Germinal center (tissue), 1 donor: ENCODE results near the gene PFDN2.
"Not testable (repeated sequence)": the region's sequence is repeated elsewhere in the genome, so short reads cannot be mapped to it uniquely, and the experiment has no call there.

Experiments
- DNase-seq: peaks from one replicate; pipeline ENCODE4 v3.0.0; 2012; ENCODE audit warnings: mixed read lengths, low spot score

PFDN2 gene

DNA sequence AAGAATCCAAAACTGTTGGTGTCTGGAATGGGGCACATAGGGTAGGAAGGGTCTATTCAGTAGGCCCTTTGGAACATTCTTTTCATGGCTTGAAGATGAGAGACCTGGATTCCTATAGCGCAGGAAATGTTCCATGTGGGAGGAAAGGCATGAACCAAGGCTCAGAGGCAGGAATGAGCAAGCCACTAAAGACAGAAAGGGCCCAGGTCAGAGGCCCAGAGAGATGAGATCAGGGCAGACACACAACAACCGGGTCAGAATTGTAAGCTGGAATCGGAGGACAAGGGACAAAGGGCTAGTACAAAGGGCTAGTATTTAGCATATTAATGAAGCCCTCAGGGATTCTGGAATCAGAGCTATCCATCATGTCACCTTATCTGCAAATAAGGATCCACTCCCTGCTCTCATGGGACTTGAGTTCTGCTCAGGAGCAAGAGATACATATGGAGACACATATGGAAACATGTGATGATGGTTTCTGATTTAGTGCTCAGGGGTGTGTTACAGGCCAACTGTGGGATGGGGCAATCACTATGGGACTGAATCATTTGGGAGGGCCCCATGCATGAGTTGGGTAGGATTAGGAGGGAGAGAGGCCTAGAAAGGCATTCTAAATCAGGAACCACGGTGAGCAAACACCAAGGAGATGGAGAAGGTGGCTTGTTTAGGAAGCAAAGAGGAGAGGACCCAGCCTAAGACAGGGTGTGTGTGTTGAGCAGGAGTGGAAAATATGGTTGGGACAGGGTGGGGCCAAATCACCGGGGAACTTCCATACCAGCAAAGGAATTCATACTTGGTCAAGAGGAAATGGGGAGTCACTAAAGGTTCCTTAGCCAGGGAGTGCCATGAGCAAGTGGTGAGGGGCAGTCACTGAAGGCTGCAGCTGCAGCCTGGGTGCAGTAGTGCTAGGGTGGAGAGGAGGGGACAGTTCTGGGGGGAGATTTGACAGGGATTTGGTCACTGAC, 37.1 kb downstream of the PFDN2 start:
- no peak for DNase-seq

DNA sequence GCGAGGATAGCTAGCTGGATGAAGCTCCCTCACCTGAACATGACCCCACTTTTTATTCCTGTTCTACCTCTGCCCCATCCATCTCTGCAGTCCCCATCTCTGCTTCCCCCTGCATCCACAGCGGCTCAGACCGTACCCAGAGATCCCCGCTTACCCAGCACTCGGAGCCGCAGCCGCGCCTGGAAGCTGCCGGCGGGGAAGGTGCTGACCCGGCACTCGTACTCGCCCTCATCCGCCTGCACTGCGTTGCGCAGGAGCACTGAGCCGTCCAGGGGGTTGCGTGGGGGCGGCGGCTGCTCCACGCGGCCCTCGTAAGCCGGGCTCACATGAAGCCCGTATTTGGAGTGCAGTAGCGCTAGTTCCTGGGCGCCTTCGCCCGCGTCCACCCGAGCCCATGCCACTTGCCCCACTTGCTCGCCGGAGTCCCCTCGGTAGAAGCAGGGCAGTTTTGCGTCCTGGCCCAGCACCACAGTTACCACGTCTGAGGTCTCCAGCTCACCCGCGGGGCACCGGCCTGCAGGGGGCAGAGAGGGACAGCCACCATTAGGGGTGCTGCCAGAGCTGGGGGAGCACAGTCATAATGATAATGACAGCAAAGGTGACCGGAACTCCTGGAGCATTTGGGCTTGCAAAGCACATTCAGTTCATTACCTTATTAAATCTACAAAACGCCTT, 38.3 kb downstream of the PFDN2 start:
- no peak for DNase-seq

DNA sequence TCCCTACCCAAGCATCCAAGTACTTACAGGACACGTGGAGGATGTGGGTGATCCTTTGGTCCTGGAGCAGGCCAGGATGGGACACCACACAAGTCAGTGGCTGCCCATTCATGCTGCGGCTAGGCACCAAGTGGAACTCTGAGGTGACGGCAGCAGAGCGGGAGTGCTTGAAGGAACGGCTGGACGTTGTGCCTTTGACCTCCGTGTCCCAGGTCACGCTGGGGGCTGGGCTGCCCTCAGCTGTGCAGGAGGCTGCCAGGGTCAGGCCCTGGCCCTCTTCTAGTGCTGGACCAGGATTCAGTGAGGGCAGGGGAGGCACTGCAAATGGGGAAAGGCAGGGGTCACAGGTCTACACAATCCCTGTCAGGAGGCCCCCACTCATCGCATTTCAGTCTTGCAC, 40.4 kb downstream of the PFDN2 start:
- no peak for DNase-seq

DNA sequence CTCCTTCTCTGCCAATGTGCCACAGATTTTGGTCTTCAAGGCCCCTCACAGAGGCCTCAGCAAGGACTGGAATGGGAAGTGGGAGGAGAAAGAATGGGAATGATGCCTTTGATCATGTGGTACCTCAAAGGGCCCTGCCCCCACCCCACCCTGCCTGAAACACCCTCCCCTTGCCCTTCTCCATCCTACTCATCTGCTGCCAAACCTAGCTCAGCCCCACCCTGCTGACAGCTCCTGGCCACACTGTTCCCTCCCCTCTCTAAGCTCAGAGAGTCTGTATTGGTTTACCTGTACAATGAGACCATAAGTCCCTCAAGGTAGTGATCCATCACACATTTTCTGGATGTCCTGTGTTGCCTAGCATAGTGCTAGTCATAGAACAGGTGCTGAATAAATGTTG, 41.4 kb downstream of the PFDN2 start:
- no peak for DNase-seq

DNA sequence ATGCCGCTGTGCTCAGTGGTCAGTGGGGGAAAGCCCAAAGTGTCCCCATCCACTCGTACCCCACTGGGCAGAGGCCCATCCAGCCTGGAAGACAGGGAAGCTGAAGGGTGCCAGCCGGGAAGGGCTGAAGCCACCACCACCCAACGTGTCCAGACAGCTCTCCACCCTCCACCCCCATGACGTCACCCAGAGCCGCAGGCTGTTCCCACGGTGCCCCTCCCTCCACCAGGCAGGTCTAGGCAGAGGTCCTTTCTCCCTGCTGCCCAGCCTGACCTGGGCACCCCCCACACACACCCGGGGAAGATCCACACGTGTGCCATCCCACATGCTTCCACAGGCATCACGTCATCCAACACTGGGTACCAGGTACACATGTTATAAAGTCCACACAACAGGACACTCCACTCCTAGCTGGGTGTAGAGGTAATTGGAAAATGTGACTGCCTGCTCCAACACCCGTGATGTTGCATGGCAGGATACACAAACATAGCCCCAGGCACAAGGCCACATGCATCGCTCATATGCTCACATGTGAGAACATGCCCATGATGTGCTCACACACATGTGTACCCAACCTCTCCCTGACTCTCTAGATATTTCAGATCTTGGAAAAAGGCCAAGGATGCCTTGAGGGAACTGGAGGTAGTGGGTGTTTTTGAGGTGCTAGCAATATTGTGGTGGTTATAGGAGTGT, 43.0 kb downstream of the PFDN2 start:
- DNase-seq: no peak

DNA sequence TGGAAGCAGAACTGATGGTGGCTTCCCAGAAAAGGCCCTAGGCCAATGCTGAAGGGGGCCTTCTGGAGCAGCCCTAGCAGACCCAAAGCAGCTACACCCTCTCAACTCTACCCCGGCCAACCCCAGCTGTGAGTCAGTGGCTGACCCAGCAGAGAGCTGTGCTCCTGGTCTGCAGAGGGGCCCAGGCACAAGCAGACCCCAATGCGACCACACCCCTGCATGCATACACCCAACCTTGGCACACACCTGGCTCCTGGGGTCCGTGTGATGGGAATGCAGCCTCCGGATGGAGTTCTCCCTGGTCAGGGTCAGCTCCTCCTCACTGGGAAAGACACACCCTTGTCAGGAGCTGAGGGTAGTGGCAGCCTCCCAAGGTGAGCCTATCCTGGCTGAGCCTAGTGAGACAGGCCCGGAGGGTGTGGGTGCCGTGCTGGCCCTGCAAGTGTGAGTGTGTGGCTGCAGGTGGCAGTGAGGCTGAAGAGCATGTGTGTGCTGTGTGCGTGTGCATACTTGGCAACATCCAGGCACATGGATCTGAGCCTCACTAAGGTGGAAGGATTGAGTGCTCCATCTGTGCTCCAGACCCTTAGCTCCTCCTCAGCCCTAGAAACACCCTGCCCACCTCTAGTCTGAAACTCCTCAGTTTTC, 44.2 kb downstream of the PFDN2 start:
- no peak for DNase-seq

DNA sequence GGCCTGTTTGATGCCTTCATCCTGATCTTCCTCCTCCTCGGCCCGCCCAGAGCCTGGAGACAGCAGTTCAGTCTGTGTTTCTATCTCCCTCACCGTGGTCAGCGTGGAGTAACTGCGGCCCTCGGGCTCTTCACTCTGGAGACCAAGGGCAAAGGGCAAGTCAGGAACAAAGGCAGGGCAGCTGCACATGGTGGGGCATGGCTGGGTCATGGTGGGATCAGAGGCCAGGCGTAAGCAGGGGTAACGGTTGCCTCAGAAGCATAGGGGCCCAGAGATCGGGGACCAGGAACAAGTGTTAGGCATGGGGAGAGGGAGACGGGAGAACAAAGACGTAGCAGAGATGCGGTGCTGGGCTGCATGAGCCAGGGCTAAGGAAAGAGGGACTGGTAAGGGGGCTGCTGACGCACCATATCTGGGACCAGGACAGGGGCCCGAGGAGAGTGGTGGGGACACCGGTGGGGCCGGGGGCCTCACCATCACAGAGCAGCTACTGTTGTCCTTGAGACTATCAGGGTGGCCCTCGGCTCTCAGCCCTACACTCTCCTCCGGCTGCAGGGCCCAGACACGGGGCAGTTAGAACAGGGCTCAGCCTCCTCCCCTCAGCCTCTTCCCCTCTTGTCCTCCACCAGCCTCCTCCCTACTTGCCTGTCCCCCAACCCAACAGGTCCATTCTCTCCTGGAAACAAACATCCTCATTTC, 44.9 kb downstream of the PFDN2 start:
- no peak for DNase-seq

DNA sequence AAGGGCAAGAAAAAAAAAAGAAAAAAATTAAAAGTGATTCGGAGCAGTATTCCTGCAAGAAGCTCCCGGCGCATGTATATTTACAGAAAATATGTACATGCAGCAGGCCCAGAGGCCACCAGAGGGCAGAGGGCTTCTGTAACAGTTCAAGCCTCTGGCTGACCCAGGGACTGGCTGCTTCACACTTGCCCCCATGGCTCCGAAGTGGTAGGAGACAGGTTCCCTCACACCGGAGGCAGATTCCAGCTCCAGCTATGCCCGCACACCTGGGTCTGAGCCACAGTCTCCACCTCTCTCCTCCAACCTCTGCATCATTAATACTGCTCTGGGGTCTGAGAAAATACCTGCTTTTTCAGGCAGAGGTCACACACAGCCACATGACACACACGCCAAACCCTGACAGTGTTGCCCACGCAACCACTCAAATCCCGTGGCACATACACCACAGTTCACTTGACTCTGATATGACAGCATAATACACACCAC, 45.9 kb downstream of the PFDN2 start:
- DNase-seq: peak; percentile 62

DNA sequence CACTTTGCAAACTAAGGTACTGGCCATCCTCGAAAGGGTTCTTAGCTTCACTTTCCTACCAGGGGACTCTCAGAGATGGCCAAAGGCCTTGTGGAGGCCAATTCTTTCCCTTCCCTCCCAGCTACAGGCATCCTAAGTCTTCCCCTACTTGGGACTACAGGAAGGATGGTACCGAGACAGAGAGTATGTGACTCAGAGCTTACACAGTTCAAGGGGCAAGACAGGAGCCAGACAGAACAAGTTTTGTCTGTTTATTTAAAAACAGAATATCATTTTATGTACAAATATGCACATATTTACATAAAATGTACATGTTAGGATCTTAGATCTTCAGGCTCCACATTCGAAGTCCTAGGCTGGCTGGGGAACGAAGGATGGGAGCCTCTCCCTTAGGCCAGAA, 47.1 kb downstream of the PFDN2 start:
- DNase-seq: no peak

DNA sequence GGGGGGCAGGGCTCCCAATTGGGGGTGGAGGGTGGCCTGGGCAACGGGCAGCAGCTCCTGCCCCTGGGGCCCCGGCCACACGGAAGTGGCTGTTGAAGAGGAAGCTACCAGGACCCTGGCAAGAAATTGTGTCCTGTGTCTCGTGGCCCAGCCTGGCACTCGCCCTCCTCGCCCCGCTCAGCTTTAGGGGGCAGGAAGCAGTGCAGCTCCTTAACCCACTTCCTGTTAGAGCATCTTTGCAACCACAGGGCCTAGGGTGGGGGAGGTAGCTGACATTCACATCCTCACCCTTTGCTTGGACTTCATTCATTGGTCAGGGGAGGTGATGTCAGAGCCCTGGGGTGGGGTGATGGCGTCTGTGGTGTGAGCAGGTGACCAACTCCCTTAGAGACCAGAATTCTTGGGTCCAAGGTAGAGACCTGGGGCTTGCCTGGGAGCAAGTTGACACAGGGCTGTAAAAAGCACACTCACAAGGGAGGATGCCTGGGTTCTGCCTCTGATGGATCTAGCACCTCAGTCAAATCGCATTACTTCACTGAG, 48.0 kb downstream of the PFDN2 start, which contains the start of gene ARHGAP30:
TSS of gene ARHGAP30 (minus strand) at position 161 of the 540 bp plus-strand sequence. CDS start 267 bp downstream, outside the sequence.
- peak; percentile 91 for DNase-seq

DNA sequence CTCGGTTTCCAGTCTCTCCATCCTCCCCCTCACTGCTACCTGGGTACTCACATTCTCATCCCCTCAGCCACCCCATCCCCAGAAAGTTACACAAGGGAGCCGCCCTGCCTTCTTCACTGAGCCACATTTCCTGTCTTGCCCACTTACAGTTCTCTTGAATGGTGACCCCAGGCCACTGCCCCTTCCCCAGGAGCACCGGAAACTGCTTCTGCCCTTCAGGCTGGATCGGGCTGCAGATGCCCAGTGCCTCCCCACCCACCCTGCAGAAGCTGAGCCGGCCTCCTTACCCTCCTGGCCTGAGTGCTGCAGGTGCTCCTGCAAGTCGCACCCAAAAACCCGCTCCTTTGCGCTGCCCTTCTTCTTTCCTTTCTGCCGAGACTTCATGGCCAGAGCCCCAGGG, 48.6 kb downstream of the PFDN2 start:
- no peak for DNase-seq

DNA sequence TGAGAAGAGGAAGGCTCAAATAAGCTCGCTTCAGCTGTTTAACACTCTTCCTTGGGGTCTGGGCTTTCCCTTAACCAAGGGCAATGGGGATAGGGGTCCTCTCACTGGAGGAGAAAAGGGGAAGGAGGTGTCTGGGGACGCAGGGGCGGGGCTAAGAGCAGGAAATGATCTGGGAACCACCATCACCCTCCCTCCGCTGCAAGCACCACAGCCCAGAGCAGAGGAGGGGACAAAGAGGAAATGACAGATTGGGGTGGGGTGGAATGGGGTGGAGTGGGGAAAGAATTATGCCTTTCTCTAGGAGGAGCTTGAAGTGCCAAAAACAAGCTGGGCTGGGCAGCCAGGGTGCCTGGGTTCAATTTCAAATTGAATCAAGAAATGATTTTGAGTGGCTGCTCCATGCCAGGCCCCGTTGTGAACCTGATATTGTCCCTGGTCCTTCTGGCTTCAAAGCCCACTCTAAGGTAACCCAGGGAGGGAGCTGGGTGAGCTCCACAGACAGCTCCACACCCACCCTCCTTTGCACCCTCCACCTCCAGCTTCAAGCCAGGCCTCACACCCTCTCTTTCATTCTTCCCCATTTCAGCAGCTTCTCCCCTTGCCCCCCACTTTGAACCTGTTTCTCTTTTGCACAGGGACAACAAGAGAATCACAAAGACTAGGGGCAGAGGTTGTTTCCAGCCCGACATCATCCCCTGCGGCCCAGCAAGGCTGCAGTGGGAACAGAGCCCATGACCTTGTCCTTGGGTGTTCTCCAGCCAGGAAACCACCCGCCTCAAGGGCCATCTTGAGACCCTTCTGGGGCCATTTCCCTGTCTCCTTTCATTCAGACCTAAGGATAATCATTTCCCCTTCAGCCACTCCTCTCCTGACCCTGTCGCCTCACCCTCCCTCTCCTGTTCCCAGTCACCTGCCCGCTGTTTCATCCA, 49.3 kb downstream of the PFDN2 start:
- peak; percentile 84 for DNase-seq

DNA sequence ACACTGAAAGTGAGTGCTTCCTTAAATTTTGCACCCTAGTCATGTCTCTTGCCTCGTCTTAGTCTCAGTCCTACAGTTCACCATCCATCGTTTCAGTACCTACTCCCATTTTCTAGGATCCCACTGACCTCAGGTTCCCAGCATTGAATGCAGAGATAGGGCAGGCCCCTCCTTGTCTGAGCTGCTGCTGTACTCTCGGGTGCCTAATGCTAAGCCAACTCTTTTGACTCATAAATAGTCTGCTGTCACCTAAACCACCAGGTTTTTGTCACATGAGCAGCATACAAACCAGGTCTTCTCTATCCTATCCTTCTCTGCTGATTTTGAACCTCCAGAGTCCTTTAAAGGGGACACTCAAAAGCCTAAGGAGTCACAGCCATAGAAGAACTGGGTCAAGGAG, 51.1 kb downstream of the PFDN2 start:
- no peak for DNase-seq

DNA sequence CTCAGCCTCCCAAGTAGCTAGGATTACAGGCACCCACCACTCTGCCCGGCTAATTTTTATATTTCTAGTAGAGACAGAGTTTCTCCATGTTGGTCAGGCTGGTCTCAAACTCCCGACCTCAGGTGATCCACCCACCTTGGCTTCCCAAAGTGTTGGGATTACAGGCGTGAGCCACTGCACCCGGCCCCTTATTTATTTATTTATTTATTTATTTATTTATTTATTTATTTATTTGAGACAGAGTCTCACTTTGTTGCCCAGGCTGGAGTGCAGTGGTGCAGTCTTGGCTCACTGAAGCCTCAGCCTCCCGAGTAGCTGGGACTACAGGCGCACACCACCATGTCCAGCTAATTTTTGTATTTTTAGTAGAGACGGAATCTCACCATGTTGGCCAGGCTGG, 52.2 kb downstream of the PFDN2 start:
- not testable (repeated sequence) for DNase-seq

DNA sequence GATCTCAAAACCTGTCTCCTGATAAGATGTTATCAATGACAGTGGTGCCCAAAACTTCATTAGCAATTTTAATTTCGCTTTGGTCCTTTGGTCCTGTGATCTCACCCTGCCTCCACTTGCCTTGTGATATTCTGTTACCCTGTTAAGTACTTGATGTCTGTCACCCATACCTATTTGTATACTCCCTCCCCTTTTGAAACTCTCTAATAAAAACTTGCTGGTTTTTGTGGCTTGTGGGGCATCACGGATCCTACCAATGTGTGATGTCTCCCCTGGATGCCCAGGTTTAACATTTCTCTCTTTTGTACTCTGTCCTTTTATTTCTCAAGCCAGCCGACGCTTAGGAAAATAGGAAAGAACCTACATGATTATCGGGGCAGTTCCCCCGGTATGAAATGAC, 53.9 kb downstream of the PFDN2 start:
- not testable (repeated sequence) for DNase-seq

DNA sequence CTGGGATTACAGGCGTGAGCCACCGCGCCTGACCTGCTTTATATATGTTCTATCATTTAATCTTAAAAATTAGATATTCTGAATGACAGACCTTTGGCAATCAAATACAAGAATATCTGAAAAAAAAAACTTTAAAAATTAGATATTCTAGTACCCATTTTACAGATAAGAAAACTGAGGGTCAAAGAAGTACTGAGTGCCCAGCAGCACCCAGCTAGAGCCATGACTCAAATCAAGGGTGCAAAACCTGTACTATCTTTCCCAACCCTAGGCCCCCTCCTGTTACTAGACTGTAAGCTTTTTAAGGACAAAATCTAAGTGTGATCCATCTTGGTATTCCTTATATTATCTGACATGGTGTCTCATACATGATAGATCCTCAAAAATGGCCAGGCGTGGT, 56.4 kb downstream of the PFDN2 start:
- no peak for DNase-seq

DNA sequence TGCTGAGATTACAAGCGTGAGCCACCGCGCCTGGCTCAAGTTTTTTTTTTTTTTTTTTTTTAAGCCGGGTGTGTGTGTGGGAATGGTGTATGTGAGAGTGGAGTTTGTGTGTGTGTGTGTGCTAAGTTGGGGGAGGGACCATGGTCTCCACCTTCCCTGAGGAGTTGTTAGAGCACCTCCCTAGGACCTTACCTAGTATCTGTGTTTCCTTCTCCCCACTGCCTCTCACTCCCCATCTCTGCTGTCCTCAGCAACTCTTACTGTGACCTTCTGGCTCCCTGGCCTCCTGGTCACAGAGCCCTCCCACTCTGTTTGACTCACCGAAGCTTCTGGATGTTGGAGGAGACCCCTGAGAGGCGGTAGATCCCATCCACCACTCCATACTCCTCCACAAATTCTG, 58.5 kb downstream of the PFDN2 start:
- DNase-seq: no peak

DNA sequence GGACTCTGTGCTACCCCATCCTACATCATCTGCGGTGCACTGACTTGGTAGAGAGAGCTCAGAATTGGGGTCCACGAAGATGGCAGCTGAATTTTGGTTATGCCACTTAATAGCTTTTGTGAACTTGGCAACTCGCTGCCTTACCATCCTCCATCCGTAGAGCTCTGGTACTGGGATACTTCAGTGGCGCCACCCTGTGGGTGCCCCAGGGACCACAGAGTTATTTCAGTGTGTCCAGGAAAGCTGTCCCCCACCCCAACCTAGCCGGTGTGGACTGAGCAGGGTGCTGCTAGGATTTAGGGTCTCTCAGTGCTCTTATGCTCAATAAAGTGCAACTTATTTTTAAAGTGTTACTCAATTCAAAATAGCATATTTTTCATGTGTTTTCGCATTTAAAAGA, 63.0 kb downstream of the PFDN2 start:
- no peak for DNase-seq

DNA sequence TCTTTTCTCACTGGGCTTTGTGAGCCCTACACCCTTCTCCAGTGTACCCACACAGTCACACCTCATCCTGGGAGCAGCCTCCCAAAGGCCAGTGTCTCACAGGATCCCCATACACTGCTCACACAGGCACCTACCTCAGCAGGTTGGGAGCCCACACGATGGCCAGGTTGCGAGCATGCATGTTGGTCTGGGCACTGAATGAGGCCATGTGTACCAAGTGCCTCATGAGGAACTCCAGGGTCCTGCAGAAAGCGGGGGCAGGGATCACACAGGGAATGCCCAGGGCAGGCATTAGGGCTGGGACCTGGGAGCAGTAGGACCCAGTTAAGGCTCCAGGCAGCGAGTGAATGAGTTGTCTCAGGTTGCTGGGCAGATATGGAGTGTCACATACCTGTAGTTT, 63.6 kb downstream of the PFDN2 start:
- no peak for DNase-seq

DNA sequence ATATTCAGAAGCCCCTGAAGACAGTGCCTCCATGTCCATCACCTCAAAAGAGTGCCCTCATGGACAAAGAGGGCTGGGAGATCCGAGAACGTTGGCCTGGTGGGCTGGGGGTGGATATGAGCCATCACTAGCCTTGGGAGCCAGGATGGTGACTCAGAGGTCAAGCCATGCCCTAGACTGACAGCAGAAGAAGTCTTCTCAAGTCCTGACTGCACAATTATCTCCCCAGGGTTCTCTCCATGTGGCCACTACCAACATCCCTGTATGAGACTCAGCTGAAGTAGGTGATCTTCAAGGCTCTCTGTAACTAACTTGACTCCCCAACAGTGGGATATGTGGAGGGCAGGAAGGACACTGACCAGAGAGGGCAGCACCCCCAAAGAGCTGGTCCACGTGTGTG, 64.9 kb downstream of the PFDN2 start:
- no peak for DNase-seq
